PC-3 (cell line): Measurements from ENCODE around the gene HOXD12. TPM values are rescaled to one million over a fixed set of nuclear protein-coding genes. Genes with fewer than 3 reads are reported as not detected.

ENCODE experiments used
- ATAC-seq: fragments of 200-7000 bp; cut with Tn5 transposase; 2 replicates; pipeline ENCODE4 v1.9.1; 2020; ENCODE audit warnings: mild to moderate bottlenecking, moderate library complexity
- Bru-seq: library from RNA; stranded (reverse); fragments of 400-500 nt; gene quantifications from one replicate; lab custom pipeline; 2021; lab: Mats Ljungman, UMichigan
- BruChase-seq, 2 experiments: library from RNA; stranded (reverse); fragments of 400-500 nt; gene quantifications; one replicate each; lab custom pipeline; 2021; lab: Mats Ljungman, UMichigan
- BruUV-seq: library from RNA; stranded (reverse); fragments of 400-500 nt; replicated peaks from 2 replicates; lab custom pipeline; 2021; lab: Mats Ljungman, UMichigan
- CTCF ChIA-PET: fragments of 300-600 bp; sonication (Branson Sonifier 250); formaldehyde crosslinking; loops from one replicate; lab custom pipeline; 2022; ENCODE audit warnings: antibody characterized with exemption; lab: Charles Lee
- POLR2A ChIA-PET: fragments of 300-600 bp; sonication (Branson Sonifier 250); formaldehyde crosslinking; loops from one replicate; lab custom pipeline; 2022; ENCODE audit warnings: antibody characterized with exemption; ENCODE audit not compliant: unreplicated experiment; lab: Charles Lee
- DNase-seq: peaks from one replicate; pipeline ENCODE4 v3.0.0-alpha.2; 2015
- H2AFZ ChIP-seq: fragments of 300-600 bp; sonication (generic); 2 replicates; pipeline ENCODE4 v1.6.0; 2016; ENCODE audit warnings: antibody characterized with exemption, low read length
- H3F3A ChIP-seq: fragments of 300-600 bp; sonication (generic); one replicate; pipeline ENCODE4 v1.6.0; 2017; ENCODE audit warnings: antibody characterized with exemption, low read length, control low read depth, mild to moderate bottlenecking; ENCODE audit not compliant: unreplicated experiment
- H3K27ac ChIP-seq: fragments of 300-600 bp; sonication (generic); 2 replicates; pipeline ENCODE4 v1.5.1; 2016; ENCODE audit warnings: mild to moderate bottlenecking, low read length
- H3K27me3 ChIP-seq: fragments of 300-600 bp; sonication (generic); 2 replicates; pipeline ENCODE4 v1.6.1; 2016; ENCODE audit warnings: low read length, mixed read lengths
- H3K36me3 ChIP-seq: fragments of 300-600 bp; sonication (generic); 2 replicates; pipeline ENCODE4 v1.6.1; 2016; ENCODE audit warnings: low read depth, mixed run types, low read length, mixed read lengths
- H3K4me1 ChIP-seq: fragments of 300-600 bp; sonication (generic); 2 replicates; pipeline ENCODE4 v1.5.1; 2016; ENCODE audit warnings: low read length; ENCODE audit not compliant: insufficient read depth
- H3K4me2 ChIP-seq: fragments of 300-600 bp; sonication (generic); 2 replicates; pipeline ENCODE4 v1.6.0; 2016; ENCODE audit warnings: low read length
- H3K4me3 ChIP-seq: fragments of 300-600 bp; sonication (generic); 2 replicates; pipeline ENCODE4 v1.5.1; 2016; ENCODE audit warnings: mild to moderate bottlenecking, low read length, mixed read lengths
- H3K79me2 ChIP-seq: fragments of 300-600 bp; sonication (generic); 2 replicates; pipeline ENCODE4 v1.6.1; 2017; ENCODE audit warnings: low read length, mixed read lengths
- H3K9ac ChIP-seq: fragments of 300-600 bp; sonication (generic); 2 replicates; pipeline ENCODE4 v1.6.0; 2016; ENCODE audit warnings: mild to moderate bottlenecking, low read length
- H3K9me2 ChIP-seq: fragments of 300-600 bp; sonication (generic); replicated peaks from 2 replicates; pipeline ENCODE4 v1.6.1; 2016; ENCODE audit warnings: mixed run types, low read length, mixed read lengths
- H3K9me3 ChIP-seq: fragments of 300-600 bp; sonication (generic); 2 replicates; pipeline ENCODE4 v1.6.1; 2016; ENCODE audit warnings: low read length, mixed read lengths
- H4K20me1 ChIP-seq: fragments of 300-600 bp; sonication (generic); 2 replicates; pipeline ENCODE4 v1.6.1; 2016; ENCODE audit warnings: low read length, mixed read lengths
- EZH2 ChIP-seq: fragments of 300-600 bp; sonication (generic); IDR thresholded peaks from one replicate; pipeline ENCODE4 v1.6.1; 2017; ENCODE audit warnings: antibody characterized with exemption, mild to moderate bottlenecking, low read length; ENCODE audit not compliant: unreplicated experiment
- EZH2phosphoT487 ChIP-seq: fragments of 300-600 bp; sonication (generic); IDR thresholded peaks from 2 replicates; pipeline ENCODE4 v1.6.1; 2018; ENCODE audit warnings: mild to moderate bottlenecking, antibody characterized with exemption, low read length, borderline replicate concordance
- intact Hi-C: fragments of 100-400 bp; cut with micrococcal nuclease; formaldehyde crosslinking; loops from 2 replicates; pipeline ENCODE4 v1.9.0; 2023
- long read RNA-seq: library from polyadenylated mRNA; unstranded; transcript quantifications from one replicate; pipeline ENCODE4 v2.0.0, GENCODE V29; 2021; ENCODE audit not compliant: unreplicated experiment
- total RNA-seq: library from RNA; depleted of rRNA; stranded (reverse); fragments of >200 nt; gene quantifications from 2 replicates; pipeline ENCODE4 v1.2.3, GENCODE V29; 2014; rRNA removed
- TF ChIP-seq, protein P1 (sequence below): fragments of 300-600 bp; sonication (generic); conservative IDR thresholded peaks from 2 replicates; pipeline ENCODE4 v1.5.1; 2017; ENCODE audit warnings: antibody characterized with exemption, low read depth, mild to moderate bottlenecking, low read length

HOXD12 gene, protein sequence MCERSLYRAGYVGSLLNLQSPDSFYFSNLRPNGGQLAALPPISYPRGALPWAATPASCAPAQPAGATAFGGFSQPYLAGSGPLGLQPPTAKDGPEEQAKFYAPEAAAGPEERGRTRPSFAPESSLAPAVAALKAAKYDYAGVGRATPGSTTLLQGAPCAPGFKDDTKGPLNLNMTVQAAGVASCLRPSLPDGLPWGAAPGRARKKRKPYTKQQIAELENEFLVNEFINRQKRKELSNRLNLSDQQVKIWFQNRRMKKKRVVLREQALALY
- total RNA-seq (not detected in 2 replicates), Bru-seq, nascent RNA (not detected), BruChase-seq, experiment 1, labeled RNA remaining after a 6-hour chase (not detected), BruChase-seq, experiment 2, labeled RNA remaining after a 2-hour chase (not detected)
- long read RNA-seq, result 0 reads

DNA sequence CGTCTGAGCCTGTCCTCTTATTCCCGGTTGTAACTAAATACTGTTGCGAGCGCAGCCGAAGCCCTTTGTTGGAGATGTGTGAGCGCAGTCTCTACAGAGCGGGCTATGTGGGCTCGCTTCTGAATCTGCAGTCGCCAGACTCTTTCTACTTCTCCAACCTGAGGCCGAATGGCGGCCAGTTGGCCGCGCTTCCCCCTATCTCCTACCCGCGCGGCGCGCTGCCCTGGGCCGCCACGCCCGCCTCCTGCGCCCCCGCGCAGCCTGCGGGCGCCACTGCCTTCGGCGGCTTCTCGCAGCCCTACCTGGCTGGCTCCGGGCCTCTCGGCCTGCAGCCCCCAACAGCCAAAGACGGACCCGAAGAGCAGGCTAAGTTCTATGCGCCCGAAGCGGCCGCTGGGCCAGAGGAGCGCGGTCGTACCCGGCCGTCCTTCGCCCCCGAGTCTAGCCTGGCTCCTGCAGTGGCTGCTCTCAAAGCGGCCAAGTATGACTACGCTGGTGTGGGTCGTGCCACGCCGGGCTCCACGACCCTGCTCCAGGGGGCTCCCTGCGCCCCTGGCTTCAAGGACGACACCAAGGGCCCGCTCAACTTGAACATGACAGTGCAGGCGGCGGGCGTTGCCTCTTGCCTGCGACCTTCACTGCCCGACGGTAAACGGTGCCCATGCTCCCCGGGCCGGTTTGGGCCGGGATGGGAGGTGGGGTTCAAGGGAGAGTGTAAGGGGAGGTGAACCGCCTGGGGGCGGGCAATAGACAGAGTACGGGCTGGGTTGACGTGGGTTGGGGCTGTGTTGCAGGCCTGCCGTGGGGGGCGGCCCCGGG is at the start of gene HOXD12:
Gene HOXD12 (plus strand): TSS at position 68 of the 819 bp plus-strand sequence. CDS start 7 bp downstream, at position 75.
- ChIA-PET POLR2A (no interaction called here), CTCF (no interaction called here)
- H3K27ac ChIP-seq, result no peak within 1 kb of the TSS
- no peaks in the 10 kb centered on the region for H3K27me3 ChIP-seq
- H3K4me3 ChIP-seq, result no peak within 1 kb of the TSS
- no peak within 1 kb of the TSS for H3K9ac ChIP-seq
- no peak within 1 kb of the TSS for H3K4me2 ChIP-seq
- H3F3A ChIP-seq, result no peaks in the 10 kb centered on the region
- no peaks in the 10 kb centered on the region for H3K36me3 ChIP-seq
- TF ChIP-seq, protein P1, sequence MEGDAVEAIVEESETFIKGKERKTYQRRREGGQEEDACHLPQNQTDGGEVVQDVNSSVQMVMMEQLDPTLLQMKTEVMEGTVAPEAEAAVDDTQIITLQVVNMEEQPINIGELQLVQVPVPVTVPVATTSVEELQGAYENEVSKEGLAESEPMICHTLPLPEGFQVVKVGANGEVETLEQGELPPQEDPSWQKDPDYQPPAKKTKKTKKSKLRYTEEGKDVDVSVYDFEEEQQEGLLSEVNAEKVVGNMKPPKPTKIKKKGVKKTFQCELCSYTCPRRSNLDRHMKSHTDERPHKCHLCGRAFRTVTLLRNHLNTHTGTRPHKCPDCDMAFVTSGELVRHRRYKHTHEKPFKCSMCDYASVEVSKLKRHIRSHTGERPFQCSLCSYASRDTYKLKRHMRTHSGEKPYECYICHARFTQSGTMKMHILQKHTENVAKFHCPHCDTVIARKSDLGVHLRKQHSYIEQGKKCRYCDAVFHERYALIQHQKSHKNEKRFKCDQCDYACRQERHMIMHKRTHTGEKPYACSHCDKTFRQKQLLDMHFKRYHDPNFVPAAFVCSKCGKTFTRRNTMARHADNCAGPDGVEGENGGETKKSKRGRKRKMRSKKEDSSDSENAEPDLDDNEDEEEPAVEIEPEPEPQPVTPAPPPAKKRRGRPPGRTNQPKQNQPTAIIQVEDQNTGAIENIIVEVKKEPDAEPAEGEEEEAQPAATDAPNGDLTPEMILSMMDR, result no peak
- peaks cover 10% of the 10 kb centered on the region for H3K4me1 ChIP-seq
- intact Hi-C loops, result loop anchor here (10.0 kb wide), 1 partner anchor 1065 kb away; no protein-coding TSS in a partner anchor
- ATAC-seq (no peak), DNase-seq (no peak)
- no peaks in the 10 kb centered on the region for H4K20me1 ChIP-seq
- no peaks in the 10 kb centered on the region for H3K79me2 ChIP-seq
- H3K9me2 ChIP-seq, result no peaks in the 10 kb centered on the region
- H3K9me3 ChIP-seq, result no peaks in the 10 kb centered on the region
- no TSS peak for BruUV-seq
- no peak within 1 kb of the TSS for H2AFZ ChIP-seq

DNA sequence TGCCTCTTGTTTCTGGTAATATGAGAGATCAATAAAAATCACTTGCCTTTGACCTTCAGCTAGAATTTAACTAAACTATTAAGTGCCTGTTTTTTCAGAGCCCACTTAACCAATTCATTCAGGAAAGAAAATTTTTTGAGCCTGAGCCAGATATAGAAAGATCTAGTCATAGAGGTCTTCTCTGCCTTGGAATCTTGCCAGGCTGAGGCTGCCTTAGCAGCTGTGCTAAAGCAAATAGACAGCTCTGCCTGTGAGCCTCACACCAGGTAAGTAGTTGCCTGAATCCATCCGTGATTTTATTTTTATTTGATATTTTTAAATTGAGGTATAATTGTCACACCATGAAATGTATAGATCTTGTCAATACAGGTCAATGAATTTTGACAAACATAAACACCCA is 43.2 kb upstream of the HOXD12 start:
- no peaks in the 10 kb centered on the region for H3F3A ChIP-seq
- ChIA-PET POLR2A (no interaction called here), CTCF (no interaction called here)
- no peaks in the 10 kb centered on the region for H3K9me3 ChIP-seq
- no peak overlapping the region for H2AFZ ChIP-seq
- H3K27ac ChIP-seq, result no peak overlapping the region
- TF ChIP-seq, protein P1, result no peak
- TF ChIP-seq EZH2, result no peak
- TF ChIP-seq EZH2phosphoT487, result no peak
- no peaks in the 10 kb centered on the region for H3K4me1 ChIP-seq
- BruUV-seq, result no TSS peak
- H3K27me3 ChIP-seq, result peaks cover 56% of the 10 kb centered on the region
- no peaks in the 10 kb centered on the region for H3K36me3 ChIP-seq
- no peaks in the 10 kb centered on the region for H4K20me1 ChIP-seq
- no peaks in the 10 kb centered on the region for H3K79me2 ChIP-seq
- no peak overlapping the region for H3K4me3 ChIP-seq
- H3K4me2 ChIP-seq, result no peak overlapping the region
- intact Hi-C loops, result no loop called here
- no peaks in the 10 kb centered on the region for H3K9me2 ChIP-seq
- no peak for DNase-seq
- H3K9ac ChIP-seq, result no peak overlapping the region
- ATAC-seq, result no peak
